Measurements from ENCODE around the gene ADH4. TPM values are rescaled to one million over a fixed set of nuclear protein-coding genes. Genes with fewer than 3 reads are reported as not detected.

Gene ADH4
- total and polyA plus RNA-seq, 2 of the 4 experiments (the other 2 are of a cell fraction), result not detected

GRCh38 chr4:99179626-99180025, 35.5 kb upstream of the ADH4 start:
- no peak overlapping the region for H3K4me2 ChIP-seq (ENCODE audit: low read depth, low read length)
- H3K4me1 ChIP-seq (ENCODE audit: control insufficient read depth, insufficient read depth, low read length), result peaks cover 6% of the 10 kb centered on the region
- no peak overlapping the region for H2BK20ac ChIP-seq (ENCODE audit: low read depth, low read length)
- no peak overlapping the region for H3K18ac ChIP-seq (ENCODE audit: low read depth, low read length)
- TF ChIP-seq SMC3 (IDR thresholded peaks at IDR 0.05; ENCODE audit: low read depth, low read length) (no peak), ELK1 (IDR thresholded peaks at IDR 0.05; ENCODE audit: borderline replicate concordance, low read depth, low read length) (no peak), RAD21 (IDR thresholded peaks at IDR 0.05; ENCODE audit: low read length) (no peak), NFE2L2 (IDR thresholded peaks at IDR 0.05; ENCODE audit: low read depth, low read length) (no peak), CTCF (conservative IDR thresholded peaks at IDR 0.05; ENCODE audit: low read depth, low read length) (no peak), MXI1 (IDR thresholded peaks at IDR 0.05; ENCODE audit: borderline replicate concordance, low read depth, low read length) (no peak), USF2 (IDR thresholded peaks at IDR 0.05; ENCODE audit: low read depth, low read length) (no peak), BHLHE40 (IDR thresholded peaks at IDR 0.05; ENCODE audit: low read depth, low read length) (no peak), FOS (IDR thresholded peaks at IDR 0.05; ENCODE audit: low read depth, low read length) (no peak), RFX5 (IDR thresholded peaks at IDR 0.05; ENCODE audit: low read depth, low read length) (no peak), CEBPB (IDR thresholded peaks at IDR 0.05; ENCODE audit: low read depth, low read length) (no peak), POLR2A (IDR thresholded peaks at IDR 0.05; ENCODE audit: low read depth, low read length) (no peak), RCOR1 (IDR thresholded peaks at IDR 0.05; ENCODE audit: insufficient replicate concordance, low read length) (no peak), CHD1 (IDR thresholded peaks at IDR 0.05; ENCODE audit: low read depth, low read length) (no peak), MAFK (IDR thresholded peaks at IDR 0.05; ENCODE audit: low read depth, low read length) (no peak), MAZ (IDR thresholded peaks at IDR 0.05; ENCODE audit: borderline replicate concordance, low read depth, low read length) (no peak)
- dilution Hi-C loops (cut with HindIII; ENCODE audit: low sequenced_read_pairs, unreplicated experiment), result no loop called here
- H3K9me3 ChIP-seq (ENCODE audit: control insufficient read depth, insufficient read depth, low read length), result no peaks in the 10 kb centered on the region
- H3K27me3 ChIP-seq (ENCODE audit: control insufficient read depth, insufficient read depth, low read length), result no peaks in the 10 kb centered on the region
- H3K23ac ChIP-seq (ENCODE audit: low read depth, low read length), result no peak overlapping the region
- H2BK15ac ChIP-seq (ENCODE audit: low read depth, low read length), result no peak overlapping the region
- H3K4me3 ChIP-seq (ENCODE audit: insufficient read depth, low read depth, low read length), result no peak overlapping the region
- H3K9me1 ChIP-seq (ENCODE audit: insufficient read depth, low read length), result peaks cover 9% of the 10 kb centered on the region; the same call in 1 of the 2 replicates
- H2BK5ac ChIP-seq (ENCODE audit: low read depth, low read length, poor library complexity, severe bottlenecking), result no peak overlapping the region
- H3K79me1 ChIP-seq (ENCODE audit: low read depth in 1 of 2, low read length in 2 of 2), result no peaks in the 10 kb centered on the region
- H4K20me1 ChIP-seq (ENCODE audit: insufficient read depth, low read length), result no peaks in the 10 kb centered on the region
- no TSS peak for BruUV-seq (replicated peaks)
- no peaks in the 10 kb centered on the region for H3K36me3 ChIP-seq (ENCODE audit: control insufficient read depth, insufficient read depth, low read length)
- DNase-seq (no peak), ATAC-seq (ENCODE audit: low read depth) (no peak)
- CTCF ChIA-PET, result interaction anchor here (1.1 kb wide), 1 partner anchor 22 kb away, joined by 3 read pairs; no protein-coding TSS in a partner anchor
- no peak overlapping the region for H3K14ac ChIP-seq (replicated peaks; ENCODE audit: low read depth, low read length)
- no peak overlapping the region for H4K91ac ChIP-seq (ENCODE audit: insufficient read depth, low read depth, low read length)
- no peak overlapping the region for H3K9ac ChIP-seq (ENCODE audit: low read depth, low read length)
- in situ Hi-C loops (cut with MboI; ENCODE audit: low sequenced_read_pairs), result no loop called here
- H3K27ac ChIP-seq (ENCODE audit: insufficient read depth, low read length), result no peak overlapping the region
- WGBS, 2 experiments (ENCODE audit: extremely low coverage in 2 of 2, insufficient read length in 1 of 2), result no CpG with 5 or more reads among the region's 1 CpG
- no peak overlapping the region for H3K56ac ChIP-seq (ENCODE audit: extremely low read depth, insufficient read depth, low read length)
- no peak overlapping the region for H2AFZ ChIP-seq (replicated peaks; ENCODE audit: low read length, poor library complexity)
- H2AK5ac ChIP-seq (ENCODE audit: low read depth, low read length), result no peak overlapping the region
- POLR2A ChIA-PET (ENCODE audit: unreplicated experiment), result no interaction called here
- H3K4ac ChIP-seq (ENCODE audit: low read depth, low read length), result no peak overlapping the region
- intact Hi-C loops (cut with micrococcal nuclease), result no loop called here
- no peak overlapping the region for H4K8ac ChIP-seq (ENCODE audit: low read depth in 2 of 2, low read length in 2 of 2)
- H4K5ac ChIP-seq (ENCODE audit: low read depth, low read length), result no peak overlapping the region
- no peak overlapping the region for H2BK120ac ChIP-seq (ENCODE audit: low read depth, low read length)
- H2AK9ac ChIP-seq (replicated peaks; ENCODE audit: low read depth, low read length, poor library complexity), result no peak overlapping the region

All from IMR-90 (cell line).